ENCODE measurements around the gene SORCS2. TPM values are rescaled to one million over a fixed set of nuclear protein-coding genes. Genes with fewer than 3 reads are reported as not detected.

SORCS2 gene
- total and polyA plus RNA-seq, 2 of the 4 experiments (the other 2 are of a cell fraction), result 0.36 to 0.62 TPM

DNA sequence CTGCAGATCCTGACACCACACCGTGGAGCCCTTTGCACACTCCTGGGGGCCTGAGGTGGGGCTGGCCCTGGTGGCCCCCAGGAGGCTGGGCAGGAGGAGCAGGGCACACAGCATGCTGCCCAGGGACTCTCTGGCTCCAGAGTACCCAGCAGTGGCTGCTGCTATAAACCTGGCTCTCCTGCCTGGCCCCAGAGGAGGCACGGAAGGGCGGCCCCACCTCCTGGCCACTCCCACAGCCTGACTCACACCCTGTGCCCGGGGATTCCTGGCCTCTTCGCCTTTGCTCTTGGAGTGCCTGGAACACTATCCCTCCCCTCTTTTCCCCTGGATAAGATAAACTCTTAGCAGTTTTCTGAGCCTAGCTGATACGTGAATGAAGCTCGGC lies 242.4 kb downstream of the SORCS2 start, which contains the start of gene PSAPL1:
Gene PSAPL1 (minus strand): TSS at position 165 of the 385 bp plus-strand sequence. CDS start 51 bp downstream, at position 114.
- no peak within 1 kb of the TSS for H2AK5ac ChIP-seq (ENCODE audit: low read depth, low read length)
- H3K18ac ChIP-seq (ENCODE audit: low read depth, low read length), result no peak within 1 kb of the TSS
- no peak within 1 kb of the TSS for H3K27ac ChIP-seq (ENCODE audit: insufficient read depth, low read length)
- no peak within 1 kb of the TSS for H3K14ac ChIP-seq (replicated peaks; ENCODE audit: low read depth, low read length)
- no peak within 1 kb of the TSS for H3K4me2 ChIP-seq (ENCODE audit: low read depth, low read length)
- dilution Hi-C loops (cut with HindIII; ENCODE audit: low sequenced_read_pairs, unreplicated experiment), result no loop called here
- H3K4me3 ChIP-seq (ENCODE audit: insufficient read depth, low read depth, low read length), result no peak within 1 kb of the TSS
- CTCF ChIA-PET, result no interaction called here
- WGBS, 2 experiments (ENCODE audit: extremely low coverage in 2 of 2, insufficient read length in 1 of 2), result 29% methylated on average over 3 of the region's 7 CpGs; no CpG with 5 or more reads in 1 of the 2 experiments
- DNase-seq, result peak; percentile 3
- H2BK5ac ChIP-seq (ENCODE audit: low read depth, low read length, poor library complexity, severe bottlenecking), result no peak within 1 kb of the TSS
- H4K20me1 ChIP-seq (ENCODE audit: insufficient read depth, low read length), result no peaks in the 10 kb centered on the region
- intact Hi-C loops (cut with micrococcal nuclease), result no loop called here
- H3K4ac ChIP-seq (ENCODE audit: low read depth, low read length), result no peak within 1 kb of the TSS
- in situ Hi-C loops (cut with MboI; ENCODE audit: low sequenced_read_pairs), result no loop called here
- H3K9me3 ChIP-seq (ENCODE audit: control insufficient read depth, insufficient read depth, low read length), result no peaks in the 10 kb centered on the region
- H3K9ac ChIP-seq (ENCODE audit: low read depth, low read length), result no peak within 1 kb of the TSS
- POLR2A ChIA-PET (ENCODE audit: unreplicated experiment), result no interaction called here
- H3K27me3 ChIP-seq (ENCODE audit: control insufficient read depth, insufficient read depth, low read length), result peaks cover 3% of the 10 kb centered on the region
- H2AFZ ChIP-seq (replicated peaks; ENCODE audit: low read length, poor library complexity), result no peak within 1 kb of the TSS
- no peak within 1 kb of the TSS for H2BK20ac ChIP-seq (ENCODE audit: low read depth, low read length)
- no peaks in the 10 kb centered on the region for H3K79me1 ChIP-seq (ENCODE audit: low read depth in 1 of 2, low read length in 2 of 2)
- H4K5ac ChIP-seq (ENCODE audit: low read depth, low read length), result no peak within 1 kb of the TSS
- TF ChIP-seq, protein P1, sequence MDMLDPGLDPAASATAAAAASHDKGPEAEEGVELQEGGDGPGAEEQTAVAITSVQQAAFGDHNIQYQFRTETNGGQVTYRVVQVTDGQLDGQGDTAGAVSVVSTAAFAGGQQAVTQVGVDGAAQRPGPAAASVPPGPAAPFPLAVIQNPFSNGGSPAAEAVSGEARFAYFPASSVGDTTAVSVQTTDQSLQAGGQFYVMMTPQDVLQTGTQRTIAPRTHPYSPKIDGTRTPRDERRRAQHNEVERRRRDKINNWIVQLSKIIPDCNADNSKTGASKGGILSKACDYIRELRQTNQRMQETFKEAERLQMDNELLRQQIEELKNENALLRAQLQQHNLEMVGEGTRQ (IDR thresholded peaks at IDR 0.05; ENCODE audit: low read depth, low read length), result no peak
- TF ChIP-seq MAFK (IDR thresholded peaks at IDR 0.05; ENCODE audit: low read depth, low read length) (no peak), CHD1 (IDR thresholded peaks at IDR 0.05; ENCODE audit: low read depth, low read length) (no peak), RAD21 (IDR thresholded peaks at IDR 0.05; ENCODE audit: low read length) (no peak), MAZ (IDR thresholded peaks at IDR 0.05; ENCODE audit: borderline replicate concordance, low read depth, low read length) (no peak), POLR2A (IDR thresholded peaks at IDR 0.05; ENCODE audit: low read depth, low read length) (no peak), NFE2L2 (IDR thresholded peaks at IDR 0.05; ENCODE audit: low read depth, low read length) (no peak), BHLHE40 (IDR thresholded peaks at IDR 0.05; ENCODE audit: low read depth, low read length) (no peak), SMC3 (IDR thresholded peaks at IDR 0.05; ENCODE audit: low read depth, low read length) (no peak), FOS (IDR thresholded peaks at IDR 0.05; ENCODE audit: low read depth, low read length) (no peak), RCOR1 (IDR thresholded peaks at IDR 0.05; ENCODE audit: insufficient replicate concordance, low read length) (no peak), MXI1 (IDR thresholded peaks at IDR 0.05; ENCODE audit: borderline replicate concordance, low read depth, low read length) (no peak), CEBPB (IDR thresholded peaks at IDR 0.05; ENCODE audit: low read depth, low read length) (no peak), RFX5 (IDR thresholded peaks at IDR 0.05; ENCODE audit: low read depth, low read length) (no peak)
- TF ChIP-seq, protein P2, sequence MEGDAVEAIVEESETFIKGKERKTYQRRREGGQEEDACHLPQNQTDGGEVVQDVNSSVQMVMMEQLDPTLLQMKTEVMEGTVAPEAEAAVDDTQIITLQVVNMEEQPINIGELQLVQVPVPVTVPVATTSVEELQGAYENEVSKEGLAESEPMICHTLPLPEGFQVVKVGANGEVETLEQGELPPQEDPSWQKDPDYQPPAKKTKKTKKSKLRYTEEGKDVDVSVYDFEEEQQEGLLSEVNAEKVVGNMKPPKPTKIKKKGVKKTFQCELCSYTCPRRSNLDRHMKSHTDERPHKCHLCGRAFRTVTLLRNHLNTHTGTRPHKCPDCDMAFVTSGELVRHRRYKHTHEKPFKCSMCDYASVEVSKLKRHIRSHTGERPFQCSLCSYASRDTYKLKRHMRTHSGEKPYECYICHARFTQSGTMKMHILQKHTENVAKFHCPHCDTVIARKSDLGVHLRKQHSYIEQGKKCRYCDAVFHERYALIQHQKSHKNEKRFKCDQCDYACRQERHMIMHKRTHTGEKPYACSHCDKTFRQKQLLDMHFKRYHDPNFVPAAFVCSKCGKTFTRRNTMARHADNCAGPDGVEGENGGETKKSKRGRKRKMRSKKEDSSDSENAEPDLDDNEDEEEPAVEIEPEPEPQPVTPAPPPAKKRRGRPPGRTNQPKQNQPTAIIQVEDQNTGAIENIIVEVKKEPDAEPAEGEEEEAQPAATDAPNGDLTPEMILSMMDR (conservative IDR thresholded peaks at IDR 0.05; ENCODE audit: low read depth, low read length), result no peak
- TF ChIP-seq, protein P3, sequence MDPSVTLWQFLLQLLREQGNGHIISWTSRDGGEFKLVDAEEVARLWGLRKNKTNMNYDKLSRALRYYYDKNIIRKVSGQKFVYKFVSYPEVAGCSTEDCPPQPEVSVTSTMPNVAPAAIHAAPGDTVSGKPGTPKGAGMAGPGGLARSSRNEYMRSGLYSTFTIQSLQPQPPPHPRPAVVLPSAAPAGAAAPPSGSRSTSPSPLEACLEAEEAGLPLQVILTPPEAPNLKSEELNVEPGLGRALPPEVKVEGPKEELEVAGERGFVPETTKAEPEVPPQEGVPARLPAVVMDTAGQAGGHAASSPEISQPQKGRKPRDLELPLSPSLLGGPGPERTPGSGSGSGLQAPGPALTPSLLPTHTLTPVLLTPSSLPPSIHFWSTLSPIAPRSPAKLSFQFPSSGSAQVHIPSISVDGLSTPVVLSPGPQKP (IDR thresholded peaks at IDR 0.05; ENCODE audit: borderline replicate concordance, low read depth, low read length), result no peak
- no peak within 1 kb of the TSS for H4K91ac ChIP-seq (ENCODE audit: insufficient read depth, low read depth, low read length)
- no peak within 1 kb of the TSS for H3K56ac ChIP-seq (ENCODE audit: extremely low read depth, insufficient read depth, low read length)
- no peak within 1 kb of the TSS for H4K8ac ChIP-seq (ENCODE audit: low read depth in 2 of 2, low read length in 2 of 2)
- no peaks in the 10 kb centered on the region for H3K4me1 ChIP-seq (ENCODE audit: control insufficient read depth, insufficient read depth, low read length)
- ATAC-seq (ENCODE audit: low read depth), result peak; percentile 72
- BruUV-seq (replicated peaks), result no TSS peak
- no peaks in the 10 kb centered on the region for H3K9me1 ChIP-seq (ENCODE audit: insufficient read depth, low read length)
- H3K36me3 ChIP-seq (ENCODE audit: control insufficient read depth, insufficient read depth, low read length), result no peaks in the 10 kb centered on the region
- no peak within 1 kb of the TSS for H2AK9ac ChIP-seq (replicated peaks; ENCODE audit: low read depth, low read length, poor library complexity)
- H2BK120ac ChIP-seq (ENCODE audit: low read depth, low read length), result no peak within 1 kb of the TSS
- H3K23ac ChIP-seq (ENCODE audit: low read depth, low read length), result no peak within 1 kb of the TSS
- no peak within 1 kb of the TSS for H2BK15ac ChIP-seq (ENCODE audit: low read depth, low read length)
